ENCODE results near the gene WNT5A.

- no peak for TF ChIP-seq CTCF (IDR thresholded peaks at IDR 0.05)
- TF ChIP-seq, protein P1, sequence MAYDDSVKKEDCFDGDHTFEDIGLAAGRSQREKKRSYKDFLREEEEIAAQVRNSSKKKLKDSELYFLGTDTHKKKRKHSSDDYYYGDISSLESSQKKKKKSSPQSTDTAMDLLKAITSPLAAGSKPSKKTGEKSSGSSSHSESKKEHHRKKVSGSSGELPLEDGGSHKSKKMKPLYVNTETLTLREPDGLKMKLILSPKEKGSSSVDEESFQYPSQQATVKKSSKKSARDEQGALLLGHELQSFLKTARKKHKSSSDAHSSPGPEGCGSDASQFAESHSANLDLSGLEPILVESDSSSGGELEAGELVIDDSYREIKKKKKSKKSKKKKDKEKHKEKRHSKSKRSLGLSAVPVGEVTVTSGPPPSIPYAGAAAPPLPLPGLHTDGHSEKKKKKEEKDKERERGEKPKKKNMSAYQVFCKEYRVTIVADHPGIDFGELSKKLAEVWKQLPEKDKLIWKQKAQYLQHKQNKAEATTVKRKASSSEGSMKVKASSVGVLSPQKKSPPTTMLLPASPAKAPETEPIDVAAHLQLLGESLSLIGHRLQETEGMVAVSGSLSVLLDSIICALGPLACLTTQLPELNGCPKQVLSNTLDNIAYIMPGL (CRISPR knock-in tag; IDR thresholded peaks at IDR 0.05; ENCODE audit: borderline replicate concordance) = no peak
- no peak for TF ChIP-seq POLR2A (IDR thresholded peaks at IDR 0.05; ENCODE audit: low read length)
- TF ChIP-seq MAZ (IDR thresholded peaks at IDR 0.05; ENCODE audit: borderline replicate concordance, low read depth, low read length) = no peak
- no peak for TF ChIP-seq ZC3H11A (IDR thresholded peaks at IDR 0.05)
- TF ChIP-seq REST (IDR thresholded peaks at IDR 0.05) = no peak
- TF ChIP-seq MAX (IDR thresholded peaks at IDR 0.05) = no peak
- no peak for TF ChIP-seq EP300 (IDR thresholded peaks at IDR 0.05)
- TF ChIP-seq CHD4 (IDR thresholded peaks at IDR 0.05; ENCODE audit: borderline replicate concordance) = no peak
- TF ChIP-seq HDAC2 (IDR thresholded peaks at IDR 0.05) = no peak
Observed at GRCh38 chr3:55483196-55484095, 3.7 kb downstream of the WNT5A start.
